HUES64 (cell line): ENCODE data around the gene EIF4H.
"Not testable (repeated sequence)": the region's sequence is repeated elsewhere in the genome, so short reads cannot be mapped to it uniquely, and the experiment has no call there.

Experiments used
- H3K27ac ChIP-seq: 2 replicates; pipeline ENCODE4 v1.7.0; 2013; ENCODE audit warnings: low read depth, low read length, inconsistent platforms
- H3K27me3 ChIP-seq: 2 replicates; pipeline ENCODE4 v1.6.1; 2013; ENCODE audit warnings: mild to moderate bottlenecking, low read length; ENCODE audit not compliant: insufficient read depth
- H3K36me3 ChIP-seq: 2 replicates; pipeline ENCODE4 v1.6.1; 2013; ENCODE audit warnings: mild to moderate bottlenecking, low read length; ENCODE audit not compliant: insufficient read depth
- H3K4me1 ChIP-seq: 2 replicates; pipeline ENCODE4 v1.6.1; 2013; ENCODE audit warnings: mild to moderate bottlenecking, low read length, moderate library complexity; ENCODE audit not compliant: insufficient read depth
- H3K4me3 ChIP-seq: 2 replicates; pipeline ENCODE4 v1.5.1; 2013; ENCODE audit warnings: mild to moderate bottlenecking, low read length, moderate library complexity
- H3K9ac ChIP-seq: 2 replicates; pipeline ENCODE4 v1.6.1; 2013; ENCODE audit warnings: mild to moderate bottlenecking, low read depth, low read length
- H3K9me3 ChIP-seq: 2 replicates; pipeline ENCODE4 v1.6.1; 2013; ENCODE audit warnings: low read depth, low read length; ENCODE audit not compliant: insufficient read depth
- WGBS: fragments of 150-250, 120-280 bp; methylation state at CpG from one replicate; pipeline ENCODE4 v1.1.7; 2013; ENCODE audit warnings: missing lambda C conversion rate; 5-methylcytosine and 5-hydroxymethylcytosine counted together

The EIF4H gene

DNA sequence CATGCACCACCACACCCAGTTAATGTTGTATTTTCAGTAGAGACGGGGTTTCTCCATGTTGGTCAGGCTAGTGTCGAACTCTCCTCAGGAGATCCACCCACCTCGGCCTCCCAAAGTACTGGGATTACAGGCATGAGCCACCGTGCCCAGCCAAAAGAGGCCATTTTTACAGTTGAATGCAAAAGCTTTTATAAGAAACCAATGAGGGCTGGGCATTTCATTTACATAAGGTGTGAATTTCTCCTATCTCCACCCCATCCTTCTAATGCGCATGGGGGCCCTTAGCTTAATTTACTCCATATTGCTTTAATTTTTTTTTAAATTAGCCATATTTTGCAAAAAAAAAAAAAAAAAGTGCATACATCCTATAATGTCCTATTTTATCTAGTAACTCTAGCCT, 25.1 kb upstream of the EIF4H start:
- Histone ChIP-seq H3K36me3 (no peaks in the 10 kb centered on the region), H3K9ac (no peak overlapping the region), H3K27ac (no peak overlapping the region), H3K27me3 (no peaks in the 10 kb centered on the region), H3K9me3 (peaks cover 12% of the 10 kb centered on the region), H3K4me3 (no peak overlapping the region), H3K4me1 (no peaks in the 10 kb centered on the region)
- 91% methylated on average over 4 of the region's 5 CpGs for WGBS

DNA sequence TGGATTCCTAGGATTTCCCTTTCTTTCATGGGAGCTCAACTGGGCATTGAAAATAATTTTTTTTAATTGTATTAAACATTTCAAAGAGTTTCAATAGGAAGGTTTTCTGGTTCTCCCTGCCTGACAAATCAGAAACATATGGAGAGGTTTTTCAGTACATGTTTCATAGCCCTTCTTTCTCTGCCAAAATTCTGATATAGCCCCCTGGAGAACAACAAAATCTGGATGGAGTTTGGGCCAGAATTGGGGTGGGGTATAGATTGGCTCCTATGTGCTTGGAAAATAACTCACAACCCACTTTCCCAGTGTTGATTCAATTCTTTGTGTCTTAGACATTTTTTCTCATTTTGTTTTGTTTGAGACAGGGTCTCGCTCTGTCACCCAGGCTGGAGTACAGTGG, 24.6 kb upstream of the EIF4H start:
- peaks cover 11% of the 10 kb centered on the region for H3K9me3 ChIP-seq
- 90% methylated on average over 1 of the region's 1 CpG for WGBS
- no peak overlapping the region for H3K4me3 ChIP-seq
- H3K36me3 ChIP-seq, result no peaks in the 10 kb centered on the region
- H3K27me3 ChIP-seq, result no peaks in the 10 kb centered on the region
- H3K4me1 ChIP-seq, result no peaks in the 10 kb centered on the region
- no peak overlapping the region for H3K9ac ChIP-seq
- H3K27ac ChIP-seq, result no peak overlapping the region

DNA sequence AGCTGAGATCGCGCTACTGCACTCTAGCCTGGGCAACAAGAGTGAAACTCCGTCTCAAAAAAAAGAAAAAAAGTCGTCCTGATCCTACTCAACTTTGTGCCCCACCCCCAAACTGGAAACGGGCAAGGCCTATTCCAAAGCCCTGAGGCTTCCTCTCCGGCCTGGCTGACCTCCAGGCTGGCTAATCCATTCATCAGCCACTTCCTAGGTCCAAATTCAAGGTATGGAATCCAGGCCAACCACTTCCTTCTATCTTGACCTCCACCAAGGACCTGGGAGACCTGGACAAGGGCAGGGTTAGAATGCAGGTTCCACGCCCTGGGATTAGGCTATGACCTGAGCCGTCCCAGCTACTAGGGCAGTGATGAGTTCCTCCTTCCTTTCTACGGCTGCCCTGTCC, 20.4 kb upstream of the EIF4H start:
- Histone ChIP-seq H3K27ac (no peak overlapping the region), H3K36me3 (no peaks in the 10 kb centered on the region), H3K27me3 (no peaks in the 10 kb centered on the region), H3K9me3 (no peaks in the 10 kb centered on the region), H3K4me1 (no peaks in the 10 kb centered on the region), H3K4me3 (no peak overlapping the region), H3K9ac (no peak overlapping the region)
- WGBS, result 83% methylated on average over 9 of the region's 9 CpGs

DNA sequence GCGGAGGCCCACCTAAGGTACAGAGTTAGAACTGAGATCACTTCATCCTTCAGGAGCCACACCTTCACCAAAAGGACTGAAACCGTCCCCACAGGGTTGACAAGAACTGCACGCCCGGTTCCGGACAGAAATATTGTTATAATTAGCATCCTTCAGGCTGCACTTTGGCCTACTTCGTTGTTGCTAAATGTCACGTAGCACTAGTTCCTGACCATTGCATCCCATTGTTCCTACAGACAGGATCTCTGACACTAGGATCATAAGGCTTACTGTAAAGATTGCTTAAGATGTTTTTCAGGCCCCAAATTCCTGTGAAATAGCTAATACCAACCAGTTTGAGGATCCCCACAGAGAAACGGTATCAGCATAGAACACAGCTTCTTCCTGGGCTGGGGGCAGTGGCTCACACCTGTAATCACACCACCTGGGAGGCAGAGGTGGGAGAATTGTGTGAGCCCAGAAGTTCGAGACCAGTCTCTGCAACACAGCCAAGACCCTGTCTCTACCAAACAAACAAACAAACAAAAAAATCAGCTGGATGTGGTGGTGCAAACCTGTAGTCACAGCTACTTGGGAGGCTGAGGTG, 18.3 kb upstream of the EIF4H start:
- no peaks in the 10 kb centered on the region for H3K4me1 ChIP-seq
- no peaks in the 10 kb centered on the region for H3K9me3 ChIP-seq
- no peak overlapping the region for H3K4me3 ChIP-seq
- H3K36me3 ChIP-seq, result no peaks in the 10 kb centered on the region
- no peak overlapping the region for H3K9ac ChIP-seq
- no peaks in the 10 kb centered on the region for H3K27me3 ChIP-seq
- no peak overlapping the region for H3K27ac ChIP-seq
- 78% methylated on average over 8 of the region's 9 CpGs for WGBS

DNA sequence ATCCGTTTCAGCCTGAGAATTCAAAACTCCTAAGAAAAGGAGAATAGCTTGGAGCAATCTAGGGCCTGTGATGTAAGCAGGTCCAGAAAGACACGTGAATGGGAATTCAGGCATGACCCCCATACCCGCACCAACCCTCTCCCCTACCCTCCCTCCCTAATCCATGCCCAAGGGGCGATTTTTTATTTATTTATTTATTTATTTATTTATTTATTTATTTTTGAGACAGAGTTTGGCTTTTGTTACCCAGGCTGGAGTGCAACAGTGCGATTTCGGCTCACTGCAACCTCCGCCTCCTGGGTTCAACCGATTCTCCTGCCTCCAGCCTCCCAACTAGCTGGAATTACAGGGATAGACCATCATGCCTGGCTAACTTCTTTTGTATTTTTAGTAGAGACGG, 16.6 kb upstream of the EIF4H start:
- 96% methylated on average over 6 of the region's 9 CpGs for WGBS
- Histone ChIP-seq H3K9me3 (no peaks in the 10 kb centered on the region), H3K9ac (no peak overlapping the region)

DNA sequence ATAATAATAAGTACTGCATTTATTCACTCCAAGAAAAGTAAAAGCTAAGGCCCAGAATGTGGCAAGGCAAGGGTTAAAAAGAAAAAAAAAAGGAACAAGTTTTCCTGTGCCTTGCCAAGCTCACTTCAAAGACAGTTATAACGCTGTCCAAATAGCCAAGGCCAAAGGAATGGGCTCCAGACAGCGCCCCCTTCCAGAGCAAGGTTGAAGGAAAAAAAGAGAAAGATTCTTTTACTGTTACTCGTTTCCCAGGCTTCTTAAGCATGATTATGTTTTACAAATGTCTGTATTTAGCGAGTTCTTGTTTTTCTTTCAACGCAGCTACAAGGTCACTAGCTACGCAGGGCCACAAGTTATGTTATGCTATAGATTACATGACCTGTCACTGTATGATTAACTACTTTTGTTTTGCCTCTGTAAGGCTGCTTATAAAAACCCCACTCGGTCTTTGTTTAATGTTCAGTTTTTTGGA, 9.1 kb upstream of the EIF4H start:
- no peak overlapping the region for H3K4me3 ChIP-seq
- no peaks in the 10 kb centered on the region for H3K27me3 ChIP-seq
- no peaks in the 10 kb centered on the region for H3K9me3 ChIP-seq
- H3K9ac ChIP-seq, result no peak overlapping the region
- no peaks in the 10 kb centered on the region for H3K4me1 ChIP-seq
- H3K36me3 ChIP-seq, result no peaks in the 10 kb centered on the region
- H3K27ac ChIP-seq, result no peak overlapping the region
- WGBS, result 55% methylated on average over 7 of the region's 7 CpGs

More for the DNA sequence above, 16.6 kb upstream of the EIF4H start:
- Histone ChIP-seq H3K36me3 (no peaks in the 10 kb centered on the region), H3K4me1 (no peaks in the 10 kb centered on the region), H3K27ac (no peak overlapping the region), H3K27me3 (no peaks in the 10 kb centered on the region), H3K4me3 (no peak overlapping the region)

DNA sequence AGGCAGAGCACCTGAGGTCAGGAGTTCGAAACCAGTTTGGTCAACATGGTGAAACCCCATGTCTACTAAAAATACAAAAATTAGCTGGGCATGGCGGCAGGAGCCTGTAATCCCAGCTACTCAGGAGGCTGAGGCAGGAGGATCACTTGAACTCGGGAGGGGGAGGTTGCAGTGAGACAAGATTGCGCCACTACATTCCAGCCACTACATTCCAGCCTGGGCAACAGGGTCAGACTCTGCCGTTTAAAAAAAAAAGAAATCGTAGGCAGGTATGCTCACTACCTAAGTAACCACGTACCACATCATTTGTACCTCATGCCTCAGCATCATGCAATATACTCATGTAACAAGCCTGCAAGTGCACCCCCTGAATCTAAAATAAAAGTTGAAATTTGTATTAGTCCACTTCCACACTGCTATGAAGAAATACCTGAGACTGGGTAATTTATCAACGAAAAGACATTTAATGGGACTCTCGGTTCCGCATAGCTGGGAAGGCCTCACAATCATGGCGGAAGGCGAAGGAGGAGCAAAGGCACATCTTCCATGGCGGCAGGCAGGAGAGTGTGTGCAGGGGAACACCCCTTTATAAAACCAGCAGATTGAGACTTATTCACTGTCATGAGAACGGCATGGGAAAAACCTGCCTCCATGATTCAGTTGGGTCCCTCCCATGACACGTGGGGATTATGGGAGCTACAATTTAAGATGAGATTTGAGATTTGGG, 8.1 kb upstream of the EIF4H start:
- H3K4me1 ChIP-seq, result no peaks in the 10 kb centered on the region
- no peaks in the 10 kb centered on the region for H3K9me3 ChIP-seq

DNA sequence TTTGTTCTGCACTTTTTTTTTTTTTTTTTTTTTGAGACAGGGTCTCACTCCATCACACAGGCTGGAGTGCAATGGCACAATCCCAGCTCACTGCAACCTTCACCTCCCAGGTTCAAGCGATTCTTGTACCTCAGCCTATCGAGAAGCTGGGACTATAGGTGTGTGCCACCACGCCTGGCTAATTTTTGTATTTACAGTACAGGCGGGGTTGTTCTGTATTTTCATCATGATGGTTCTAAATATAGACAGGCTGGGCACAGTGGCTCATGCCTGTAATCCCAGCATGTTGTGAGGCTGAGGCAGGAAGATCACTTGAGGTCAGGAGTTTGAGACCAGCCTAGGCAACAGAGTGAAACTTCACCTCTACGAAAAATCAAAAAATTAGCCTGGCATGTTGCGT, 6.8 kb upstream of the EIF4H start:
- not testable (repeated sequence) for H3K4me1 ChIP-seq, H3K36me3 ChIP-seq, H3K27me3 ChIP-seq, H3K9me3 ChIP-seq, H3K27ac ChIP-seq, H3K9ac ChIP-seq, H3K4me3 ChIP-seq
- WGBS, result 97% methylated on average over 6 of the region's 6 CpGs

More for the DNA sequence above, 8.1 kb upstream of the EIF4H start:
- no peak overlapping the region for H3K4me3 ChIP-seq
- H3K27me3 ChIP-seq, result no peaks in the 10 kb centered on the region
- H3K36me3 ChIP-seq, result no peaks in the 10 kb centered on the region
- WGBS, result 96% methylated on average over 15 of the region's 15 CpGs
- H3K27ac ChIP-seq, result no peak overlapping the region
- no peak overlapping the region for H3K9ac ChIP-seq

DNA sequence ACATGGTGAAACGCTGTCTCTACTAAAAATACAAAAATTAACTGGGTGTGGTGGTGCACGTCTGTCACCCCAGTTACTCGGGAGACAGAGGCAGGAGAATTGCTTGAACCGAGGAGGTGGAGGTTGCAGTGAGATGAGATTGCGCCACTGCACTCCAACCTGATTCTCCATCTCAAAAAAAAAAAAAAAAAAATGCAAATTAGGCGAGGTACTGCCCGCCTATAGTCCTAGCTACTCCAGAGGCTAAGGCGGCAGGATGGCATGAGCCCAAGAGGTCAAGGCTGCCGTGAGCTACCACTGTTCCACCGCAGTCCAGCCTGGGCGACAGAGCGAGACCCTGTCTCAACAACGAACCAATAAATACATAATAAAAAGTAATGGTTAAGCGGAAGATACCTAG, 1.1 kb upstream of the EIF4H start:
- 37% methylated on average over 9 of the region's 14 CpGs for WGBS
- no peak overlapping the region for H3K27ac ChIP-seq

DNA sequence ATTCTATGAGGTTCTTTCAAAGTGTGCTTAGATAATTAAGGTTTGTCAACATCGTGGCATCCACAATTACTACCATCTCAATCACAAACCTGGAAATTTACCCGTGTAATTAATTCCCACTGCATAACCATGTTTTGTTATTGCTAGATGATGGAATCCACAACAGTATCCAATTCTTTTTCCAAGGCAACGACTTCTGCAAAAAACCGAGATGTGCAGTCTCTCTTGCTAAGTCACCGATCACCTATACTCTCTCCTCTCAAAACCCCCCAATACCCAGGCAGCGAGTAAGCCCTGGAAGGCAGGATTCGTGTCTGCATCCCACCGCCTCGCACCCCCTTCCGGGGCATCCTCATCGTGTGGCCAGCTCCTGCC, 678 bp upstream of the EIF4H start:
- 6% methylated on average over 10 of the region's 11 CpGs for WGBS
- Histone ChIP-seq H3K36me3 (peaks cover 16% of the 10 kb centered on the region), H3K27ac (peak overlapping the region; percentile 90), H3K4me1 (peaks cover 21% of the 10 kb centered on the region; the same call in 1 of the 2 replicates), H3K27me3 (no peaks in the 10 kb centered on the region), H3K4me3 (peak overlapping the region; percentile 80), H3K9ac (peak overlapping the region; percentile 98), H3K9me3 (no peaks in the 10 kb centered on the region)

More for the DNA sequence above, 1.1 kb upstream of the EIF4H start:
- Histone ChIP-seq H3K4me3 (peak overlapping the region; percentile 80), H3K27me3 (no peaks in the 10 kb centered on the region), H3K4me1 (peaks cover 21% of the 10 kb centered on the region; the same call in 1 of the 2 replicates), H3K9ac (peak overlapping the region; percentile 98; the same call in 1 of the 2 replicates), H3K36me3 (peaks cover 16% of the 10 kb centered on the region), H3K9me3 (no peaks in the 10 kb centered on the region)

DNA sequence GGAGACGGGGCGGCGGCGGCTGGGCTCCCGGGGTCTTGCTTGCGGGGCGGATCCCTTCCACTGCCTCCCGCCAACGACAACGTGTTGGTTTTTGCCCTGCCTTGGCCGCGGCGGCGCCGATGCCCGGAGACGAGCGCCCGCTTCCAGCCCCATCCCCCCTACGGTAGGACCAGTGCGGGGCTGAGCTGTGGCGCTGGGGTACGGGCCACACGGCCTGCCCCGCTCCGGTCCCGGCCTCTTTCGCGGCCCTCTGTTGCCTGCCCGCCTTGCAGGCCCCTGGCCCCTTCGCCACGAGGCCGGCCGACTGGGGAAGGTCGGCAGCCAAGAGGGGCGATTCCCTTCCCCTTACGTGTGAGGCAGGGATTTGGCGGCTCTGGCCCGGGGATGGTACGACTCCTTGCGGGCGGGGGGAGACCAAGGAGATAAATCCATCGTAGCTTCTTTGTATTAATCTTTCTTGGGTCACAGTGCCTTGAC, 488 bp downstream of the EIF4H start:
- Histone ChIP-seq H3K27ac (peak overlapping the region; percentile 82), H3K4me1 (peaks cover 21% of the 10 kb centered on the region; the same call in 1 of the 2 replicates), H3K9me3 (no peaks in the 10 kb centered on the region), H3K9ac (peak overlapping the region; percentile 98), H3K36me3 (peaks cover 28% of the 10 kb centered on the region), H3K4me3 (peak overlapping the region; percentile 80), H3K27me3 (no peaks in the 10 kb centered on the region)
- WGBS, result under 1% methylated on average over 42 of the region's 43 CpGs
